K562 (cell line): Measurements from ENCODE around the gene E2F2. TPM values are rescaled to one million over a fixed set of nuclear protein-coding genes. Genes with fewer than 3 reads are reported as not detected.

Experiments used
- CC2D1A ChIP-seq: fragments of 450-650 bp; IDR thresholded peaks from 2 replicates; pipeline ENCODE4 v1.6.1; 2017; ENCODE audit warnings: mild to moderate bottlenecking
- CREM ChIP-seq: IDR thresholded peaks from 2 replicates; pipeline ENCODE4 v1.6.1; 2014; ENCODE audit warnings: antibody characterized with exemption, low read depth
- HDAC3 ChIP-seq: fragments of 450-650 bp; IDR thresholded peaks from 2 replicates; pipeline ENCODE4 v1.6.1; 2018; ENCODE audit warnings: borderline replicate concordance, mild to moderate bottlenecking, moderate library complexity; ENCODE audit not compliant: partially characterized antibody
- HMGXB4 ChIP-seq: sonication (generic); formaldehyde crosslinking; IDR thresholded peaks from 2 replicates; pipeline ENCODE4 v1.8.1; 2023; ENCODE audit warnings: mild to moderate bottlenecking, missing genetic modification reagents
- JUND ChIP-seq, 2 experiments: IDR thresholded peaks; 2 replicates in 1 of 2; 3 replicates in 1 of 2; pipeline ENCODE4 v1.6.1; 2011; ENCODE audit warnings: borderline replicate concordance in 2 of 2, low read depth in 2 of 2, low read length in 2 of 2, improper control_type of control experiment in 1 of 2, missing biosample characterization in 1 of 2, missing genetic modification characterization in 1 of 2, missing genetic modification reagents in 1 of 2
- MAZ ChIP-seq, 2 experiments: fragments of 450-650 bp in 1 of 2; sonication (generic) in 1 of 2; formaldehyde crosslinking; IDR thresholded peaks in 1 of 2; conservative IDR thresholded peaks in 1 of 2; 2 replicates each; pipeline versions ENCODE4 v1.4.0 to v1.5.0; 2020; ENCODE audit warnings: mild to moderate bottlenecking in 1 of 2, missing genetic modification reagents in 1 of 2
- NONO ChIP-seq, 2 experiments: fragments of 200-400 bp in 1 of 2; fragments of 450-650 bp in 1 of 2; formaldehyde crosslinking in 1 of 2; IDR thresholded peaks; 2 replicates each; pipeline ENCODE4 v1.6.1; 2017; ENCODE audit warnings: low read depth in 2 of 2, mild to moderate bottlenecking in 2 of 2, moderate library complexity in 2 of 2, low read length in 1 of 2
- POU5F1 ChIP-seq: fragments of 150-350 bp; IDR thresholded peaks from 2 replicates; pipeline ENCODE4 v1.6.1; 2014; ENCODE audit warnings: borderline replicate concordance, low read length, low read depth, mild to moderate bottlenecking; ENCODE audit not compliant: partially characterized antibody
- RBBP5 ChIP-seq: fragments of 200-600 bp; sonication (generic); IDR thresholded peaks from 2 replicates; pipeline ENCODE4 v1.6.1; 2012; ENCODE audit warnings: borderline replicate concordance, mild to moderate bottlenecking, low read length, control low read depth, inconsistent platforms; ENCODE audit not compliant: insufficient read depth, poor library complexity, severe bottlenecking
- REST ChIP-seq, 2 experiments: fragments of 450-650 bp; formaldehyde crosslinking in 1 of 2; IDR thresholded peaks; 2 replicates each; pipeline versions ENCODE4 v1.4.0 to v1.6.1; 2014 to 2020; ENCODE audit warnings: mild to moderate bottlenecking in 2 of 2, borderline replicate concordance in 1 of 2, low read depth in 1 of 2
- TAL1 ChIP-seq: fragments of 450-650 bp; IDR thresholded peaks from 2 replicates; pipeline ENCODE4 v1.6.1; 2016; ENCODE audit warnings: mild to moderate bottlenecking
- THAP12 ChIP-seq: fragments of 250-450 bp; sonication (Bioruptor Pico); IDR thresholded peaks from 2 replicates; pipeline ENCODE4 v1.9.0; 2021; ENCODE audit warnings: mild to moderate bottlenecking, inconsistent platforms
- ZNF316 ChIP-seq: fragments of 450-650 bp; IDR thresholded peaks from 2 replicates; pipeline ENCODE4 v1.6.1; 2016
- polyA plus RNA-seq, 8 experiments: library from polyadenylated mRNA; depleted of rRNA in 4 of 8; stranded (reverse) in 5 of 8; unstranded in 3 of 8; fragments of >200 nt; fragmentation: Nextera tagmentation in 2 of 8; fragmentation: Illumina TruSeq in 1 of 8; extraction: Ambion mirVana in 2 of 8; extraction: Trizol in 1 of 8; gene quantifications; 2 replicates each; pipeline versions ENCODE4 v1.2.1 to v1.2.3, GENCODE V29; 2011 to 2014; ENCODE audit warnings: inconsistent platforms in 1 of 8, missing spikeins in 1 of 8
- total RNA-seq, 7 experiments: library from RNA; depleted of rRNA in 6 of 7; stranded (reverse); fragments of >200 nt in 6 of 7; fragmentation: Illumina TruSeq in 2 of 7; extraction: Trizol in 2 of 7; gene quantifications; 2 replicates each; pipeline versions ENCODE4 v1.2.1 to v1.2.3, GENCODE V29; 2011 to 2021; ENCODE audit warnings: low replicate concordance in 1 of 7

E2F2 gene
- total and polyA plus RNA-seq, 9 of the 15 experiments (the other 6 are each of a cell fraction or from before 2014, with no cell fraction given), result 3.1 to 25.3 (median 11.4) TPM

GRCh38 chr1:23539698-23540266 lies 8.7 kb upstream of the E2F2 start (continued):
- TF ChIP-seq REST (IDR thresholded peaks at IDR 0.05; ENCODE audit: borderline replicate concordance) (peak; percentile 95), REST (CRISPR knock-in tag; IDR thresholded peaks at IDR 0.05; ENCODE audit: low read depth) (no peak), RBBP5 (peak; percentile 37), CREM (peak; percentile 99), CC2D1A (peak; percentile 96), NONO (IDR thresholded peaks at IDR 0.05; ENCODE audit: low read depth in 2 of 2, low read length in 1 of 2) (peak in 1 of 2 experiments; percentile 69; a peak in 1 of 4 replicates), ZNF316 (peak; percentile 85), MAZ (CRISPR knock-in tag; conservative IDR thresholded peaks at IDR 0.05 in 1 of 2, IDR thresholded peaks at IDR 0.05 in 1 of 2) (peak in 1 of 2 experiments; percentile 87; a peak in 3 of 4 replicates), HMGXB4 (peak; percentile 46; the same call in 1 of the 2 replicates), THAP12 (0 out of 2 replicates have a peak, but pooled peaks have one; percentile 50), HDAC3 (peak; percentile 30), JUND (IDR thresholded peaks at IDR 0.05; ENCODE audit: borderline replicate concordance, low read depth, low read length) (peak; percentile 82), JUND (tag; IDR thresholded peaks at IDR 0.05; ENCODE audit: borderline replicate concordance, low read depth, low read length) (peak; percentile 63; the same call in 2 of the 3 replicates), POU5F1 (peak; percentile 8), TAL1 (0 out of 2 replicates have a peak, but pooled peaks have one; percentile 1)
